ENCODE data around the gene NUP93. TPM values are rescaled to one million over a fixed set of nuclear protein-coding genes. Genes with fewer than 3 reads are reported as not detected.

NUP93 gene
- total RNA-seq, 1 experiment from 2014 or later: 144 TPM

GRCh38 chr16:56874800-56875199 lies 144.9 kb downstream of the NUP93 start:
- intact Hi-C loops (cut with micrococcal nuclease): no loop called here
- ChIA-PET RAD21 (ENCODE audit: low non-redundant PET in 1 of 2, low total read pairs in 2 of 2, uncharacterized antibody in 2 of 2, unreplicated experiment in 2 of 2) (no interaction called here), CTCF (no interaction called here), POLR2A (no interaction called here)
- DNase-seq (ENCODE audit: low read depth, low spot score) (no peak), ATAC-seq (no peak)
- Histone ChIP-seq H3K9me2 (ENCODE audit: insufficient read depth) (no peaks in the 10 kb centered on the region), H3K36me3 (ENCODE audit: control insufficient read depth in 1 of 2, insufficient read depth in 2 of 2, low read length in 2 of 2) (no peaks in the 10 kb centered on the region), H3K9me3 (ENCODE audit: control insufficient read depth in 1 of 2, insufficient read depth in 1 of 2, low read depth in 1 of 2, low read length in 2 of 2) (no peaks in the 10 kb centered on the region), H3K9ac (ENCODE audit: low read length) (no peak overlapping the region), H4K20me1 (ENCODE audit: insufficient read depth) (no peaks in the 10 kb centered on the region), H3K4me2 (ENCODE audit: low read length) (no peak overlapping the region), H3K79me2 (ENCODE audit: insufficient read depth, low read length) (no peaks in the 10 kb centered on the region), H2AFZ (ENCODE audit: low read depth, low read length, poor library complexity, severe bottlenecking) (no peak overlapping the region), H3K4me3 (replicated peaks in 1 of 2; ENCODE audit: low read depth in 1 of 2, low read length in 2 of 2) (no peak overlapping the region), H3K27ac (ENCODE audit: low read depth, low read length) (no peak overlapping the region), H3K4me1 (ENCODE audit: control insufficient read depth in 1 of 2, insufficient read depth in 2 of 2, low read length in 2 of 2) (no peaks in the 10 kb centered on the region; a peak in 1 of 4 replicates), H3K27me3 (ENCODE audit: insufficient read depth, low read length) (no peaks in the 10 kb centered on the region)
- BruUV-seq (replicated peaks): no TSS peak
- TF ChIP-seq SIN3A (IDR thresholded peaks at IDR 0.05; ENCODE audit: low read depth): no peak
- TF ChIP-seq ELF1 (IDR thresholded peaks at IDR 0.05; ENCODE audit: borderline replicate concordance, low read depth): no peak
- no peak for TF ChIP-seq EGR1 (IDR thresholded peaks at IDR 0.05; ENCODE audit: low read depth)
- no peak for TF ChIP-seq TCF7L2 (IDR thresholded peaks at IDR 0.05; ENCODE audit: borderline replicate concordance, extremely low read depth, insufficient read depth, insufficient read length)
- TF ChIP-seq ATF3 (IDR thresholded peaks at IDR 0.05): no peak
- TF ChIP-seq YY1 (IDR thresholded peaks at IDR 0.05; ENCODE audit: extremely low read depth, insufficient replicate concordance, low read depth, low read length): no peak
- TF ChIP-seq FOSL1 (IDR thresholded peaks at IDR 0.05; ENCODE audit: low read depth): no peak
- no peak for TF ChIP-seq CBX3 (IDR thresholded peaks at IDR 0.05; ENCODE audit: low read depth)
- TF ChIP-seq MAX (IDR thresholded peaks at IDR 0.05): no peak
- no peak for TF ChIP-seq SRF (IDR thresholded peaks at IDR 0.05; ENCODE audit: low read depth)
- no peak for TF ChIP-seq POLR2A (IDR thresholded peaks at IDR 0.05; ENCODE audit: borderline replicate concordance, extremely low read depth, insufficient read depth, insufficient read length)
- TF ChIP-seq ZFX (IDR thresholded peaks at IDR 0.05): no peak
- no peak for TF ChIP-seq EZH2phosphoT487 (IDR thresholded peaks at IDR 0.05; ENCODE audit: borderline replicate concordance)
- TF ChIP-seq POLR2AphosphoS5 (IDR thresholded peaks at IDR 0.05; ENCODE audit: low read depth, low read length): no peak
- TF ChIP-seq ZBTB33 (IDR thresholded peaks at IDR 0.05; ENCODE audit: extremely low read depth, insufficient replicate concordance, low read length): no peak

All from HCT116 (cell line).